Measurements from ENCODE around the gene USP24. TPM values are rescaled to one million over a fixed set of nuclear protein-coding genes. Genes with fewer than 3 reads are reported as not detected.
"Not testable (repeated sequence)": the region's sequence is repeated elsewhere in the genome, so short reads cannot be mapped to it uniquely, and the experiment has no call there.

USP24 gene
- total RNA-seq, 1 experiment from 2014 or later, result 35.3 TPM

- TF ChIP-seq CTCF (conservative IDR thresholded peaks at IDR 0.05), result no peak
- H4K91ac ChIP-seq (ENCODE audit: insufficient read length, low read depth, low read length), result no peak overlapping the region
- Mint-ChIP-seq H3K27ac (no peak overlapping the region), H3K9me3 (peaks cover 5 to 8% of the 10 kb centered on the region in 2 experiments; a peak in 4 of 5 replicates), H3K4me3 (no peak overlapping the region), H3K36me3 (ENCODE audit: insufficient read depth in 1 of 3, low read depth in 3 of 3) (peaks cover 12 to 24% (median 17%) of the 10 kb centered on the region in 3 experiments), H3K4me1 (peaks cover 13 to 14% of the 10 kb centered on the region in 2 experiments), H3K27me3 (ENCODE audit: low read depth) (no peaks in the 10 kb centered on the region)
- no peak overlapping the region for H2AK5ac ChIP-seq (ENCODE audit: insufficient read length, low read length)
- H4K5ac ChIP-seq (ENCODE audit: insufficient read length, low read depth, low read length), result no peak overlapping the region
- H2BK120ac ChIP-seq (ENCODE audit: low read depth, low read length, poor library complexity, severe bottlenecking), result no peak overlapping the region
- no peak overlapping the region for H2BK12ac ChIP-seq (ENCODE audit: insufficient read length, low read depth, low read length)
- no peak overlapping the region for H3K4ac ChIP-seq (ENCODE audit: low read depth, low read length)
- no peak overlapping the region for H3K14ac ChIP-seq (ENCODE audit: insufficient read depth, low read length)
- no peak overlapping the region for H2BK20ac ChIP-seq (ENCODE audit: low read depth, low read length, poor library complexity, severe bottlenecking)
- no peak for DNase-seq
- no peak overlapping the region for H2BK5ac ChIP-seq (ENCODE audit: insufficient read length, low read length)
- H3K9me3 ChIP-seq (ENCODE audit: control insufficient read depth, low read depth, low read length), result no peaks in the 10 kb centered on the region
- no peak overlapping the region for H2AFZ ChIP-seq (ENCODE audit: low read length)
- H3K23me2 ChIP-seq (ENCODE audit: insufficient read length, low read depth, low read length, poor library complexity, severe bottlenecking), result no peaks in the 10 kb centered on the region
- no peak overlapping the region for H3K56ac ChIP-seq (ENCODE audit: insufficient read length, low read depth, low read length)
- H3K18ac ChIP-seq (ENCODE audit: insufficient read length, low read depth, low read length), result no peak overlapping the region
- H3K27ac ChIP-seq (ENCODE audit: insufficient read length, low read depth, low read length), result no peak overlapping the region
- WGBS (ENCODE audit: extremely low coverage, insufficient read length, low lambda C conversion rate), result no CpG with 5 or more reads among the region's 2 CpGs
- H3K79me1 ChIP-seq (ENCODE audit: insufficient read depth, low read depth, low read length, poor library complexity, severe bottlenecking), result peaks cover 2% of the 10 kb centered on the region
- no peak overlapping the region for H2BK15ac ChIP-seq (ENCODE audit: low read depth, low read length)
- no peaks in the 10 kb centered on the region; the same call in 1 of the 2 replicates for H3K4me1 ChIP-seq (ENCODE audit: insufficient read depth, low read length)
- H3K27me3 ChIP-seq (ENCODE audit: insufficient read depth, low read length), result no peaks in the 10 kb centered on the region
- H4K8ac ChIP-seq (replicated peaks; ENCODE audit: insufficient read length, low read depth, low read length), result no peak overlapping the region
- no peak overlapping the region for H3T11ph ChIP-seq (ENCODE audit: low read length)
- no peaks in the 10 kb centered on the region for H4K20me1 ChIP-seq (ENCODE audit: control insufficient read depth, insufficient read depth, insufficient read length)
- no peak overlapping the region for H3K4me2 ChIP-seq (ENCODE audit: insufficient read depth, insufficient read length, low read length)
- H3K23ac ChIP-seq (ENCODE audit: insufficient read length, low read depth, low read length), result no peak overlapping the region
- no peaks in the 10 kb centered on the region; the same call in 1 of the 2 replicates for H3K79me2 ChIP-seq (ENCODE audit: insufficient read depth, low read length)
- H3K9ac ChIP-seq (ENCODE audit: extremely low read depth, insufficient read length, low read length), result no peak overlapping the region
Measured at GRCh38 chr1:55200667-55201066, 14.5 kb downstream of the USP24 start.

GRCh38 chr1:55199735-55200134 is 15.4 kb downstream of the USP24 start:
- H3K79me1 ChIP-seq (ENCODE audit: insufficient read depth, low read depth, low read length, poor library complexity, severe bottlenecking); H4K91ac ChIP-seq (ENCODE audit: insufficient read length, low read depth, low read length); H3K14ac ChIP-seq (ENCODE audit: insufficient read depth, low read length); H2BK120ac ChIP-seq (ENCODE audit: low read depth, low read length, poor library complexity, severe bottlenecking); H2BK20ac ChIP-seq (ENCODE audit: low read depth, low read length, poor library complexity, severe bottlenecking); H3K4me1 ChIP-seq (ENCODE audit: insufficient read depth, low read length); H2BK15ac ChIP-seq (ENCODE audit: low read depth, low read length); H2AFZ ChIP-seq (ENCODE audit: low read length); H3K9me3 ChIP-seq (ENCODE audit: control insufficient read depth, low read depth, low read length); H3K56ac ChIP-seq (ENCODE audit: insufficient read length, low read depth, low read length); H4K8ac ChIP-seq (replicated peaks; ENCODE audit: insufficient read length, low read depth, low read length); H2BK12ac ChIP-seq (ENCODE audit: insufficient read length, low read depth, low read length); H3K4ac ChIP-seq (ENCODE audit: low read depth, low read length); H3K4me3 Mint-ChIP-seq; H3K4me2 ChIP-seq (ENCODE audit: insufficient read depth, insufficient read length, low read length); H3K23me2 ChIP-seq (ENCODE audit: insufficient read length, low read depth, low read length, poor library complexity, severe bottlenecking); H2BK5ac ChIP-seq (ENCODE audit: insufficient read length, low read length); H3K9ac ChIP-seq (ENCODE audit: extremely low read depth, insufficient read length, low read length); H3K79me2 ChIP-seq (ENCODE audit: insufficient read depth, low read length); H3K27ac ChIP-seq (ENCODE audit: insufficient read length, low read depth, low read length); H3K27me3 Mint-ChIP-seq (ENCODE audit: low read depth); DNase-seq; H3K18ac ChIP-seq (ENCODE audit: insufficient read length, low read depth, low read length); H3K27me3 ChIP-seq (ENCODE audit: insufficient read depth, low read length); H4K5ac ChIP-seq (ENCODE audit: insufficient read length, low read depth, low read length); H3K23ac ChIP-seq (ENCODE audit: insufficient read length, low read depth, low read length); H4K20me1 ChIP-seq (ENCODE audit: control insufficient read depth, insufficient read depth, insufficient read length); H2AK5ac ChIP-seq (ENCODE audit: insufficient read length, low read length); H3T11ph ChIP-seq (ENCODE audit: low read length); H3K9me3 Mint-ChIP-seq: not testable (repeated sequence)
- Mint-ChIP-seq H3K36me3 (ENCODE audit: insufficient read depth in 1 of 3, low read depth in 3 of 3) (peaks cover 12 to 24% (median 17%) of the 10 kb centered on the region in 3 experiments), H3K4me1 (peaks cover 12 to 14% of the 10 kb centered on the region in 2 experiments), H3K27ac (peak overlapping the region in 1 of 3 experiments; percentile 22; a peak in 1 of 7 replicates)
- WGBS (ENCODE audit: extremely low coverage, insufficient read length, low lambda C conversion rate), result no CpG with 5 or more reads among the region's 9 CpGs

All from H9 (cell line).